Gastrocnemius medialis (tissue), 4 donors: ENCODE results near the gene TNFRSF1A. TPM values are rescaled to one million over a fixed set of nuclear protein-coding genes. Genes with fewer than 3 reads are reported as not detected.

Experiments used
- ATAC-seq, 2 donors: fragments of 150-250 bp; one replicate each; pipeline ENCODE4 v1.9.1; 2016
- DNase-seq, 2 donors: peaks; one replicate each; pipeline ENCODE4 v3.0.0-alpha.2; 2019
- H3K27ac ChIP-seq, 4 donors: fragments of 200-600 bp; sonication (generic); 1 replicate in 1 of 4; 2 replicates in 3 of 4; pipeline ENCODE4 v1.5.1; 2016 to 2018; ENCODE audit warnings: mild to moderate bottlenecking in 2 of 4, moderate library complexity in 1 of 4
- H3K27me3 ChIP-seq, 3 donors: fragments of 200-600 bp; sonication (generic) in 2 of 3; 1 replicate in 1 of 3; 2 replicates in 2 of 3; pipeline versions ENCODE4 v1.5.1 to v1.6.0; 2016 to 2019; ENCODE audit warnings: mild to moderate bottlenecking in 1 of 3, moderate library complexity in 1 of 3
- H3K36me3 ChIP-seq, 2 donors: fragments of 200-600 bp; sonication (generic) in 1 of 2; one replicate each; pipeline ENCODE4 v1.5.1; 2017 to 2018
- H3K4me1 ChIP-seq, 2 donors: fragments of 200-600 bp; sonication (generic) in 1 of 2; one replicate each; pipeline ENCODE4 v1.5.1; 2016 to 2017; ENCODE audit warnings: mild to moderate bottlenecking in 2 of 2
- H3K4me3 ChIP-seq, 4 donors: fragments of 200-600 bp; sonication (generic) in 3 of 4; 1 replicate in 1 of 4; 2 replicates in 3 of 4; pipeline ENCODE4 v1.5.1; 2016 to 2019; ENCODE audit warnings: mild to moderate bottlenecking in 2 of 4
- H3K9me3 ChIP-seq, 3 donors: fragments of 200-600 bp; sonication (generic) in 2 of 3; 1 replicate in 1 of 3; 2 replicates in 2 of 3; pipeline ENCODE4 v1.5.1; 2016 to 2019
- POLR2A ChIP-seq, 2 donors: fragments of 450-650 bp; IDR thresholded peaks; one replicate each; pipeline ENCODE4 v1.6.1; 2017; ENCODE audit warnings: antibody characterized with exemption in 2 of 2, mild to moderate bottlenecking in 2 of 2, moderate library complexity in 2 of 2
- in situ Hi-C, 4 donors: fragments of 200-750 bp; cut with MboI; loops; one replicate each; pipeline versions ENCODE4 v1.15.0 to v1.8.0; 2017; ENCODE audit warnings: low sequenced_read_pairs in 4 of 4
- intact Hi-C: fragments of 100-400 bp; cut with DNase I; formaldehyde crosslinking; loops from one replicate; pipeline ENCODE4 v1.15.1; 2023; ENCODE audit warnings: low total_unique reads
- total RNA-seq, 4 donors: library from RNA; depleted of rRNA; stranded (reverse); fragments of >200 nt; gene quantifications; one replicate each; pipeline versions ENCODE4 v1.1.0 to v1.2.3, GENCODE V29; 2016
- TF ChIP-seq, protein P1 (sequence below), 5 experiments: fragments of 450-650 bp in 3 of 5; fragments of 200-600 bp in 2 of 5; sonication (generic) in 2 of 5; IDR thresholded peaks in 4 of 5; conservative IDR thresholded peaks in 1 of 5; 1 replicate in 4 of 5; 2 replicates in 1 of 5; pipeline ENCODE4 v1.5.1; 2016 to 2019; ENCODE audit warnings: antibody characterized with exemption in 5 of 5, mild to moderate bottlenecking in 3 of 5, moderate library complexity in 3 of 5

The TNFRSF1A gene
- total RNA-seq, 4 donors from 2014 or later, result 103 to 220 (median 193) TPM

DNA sequence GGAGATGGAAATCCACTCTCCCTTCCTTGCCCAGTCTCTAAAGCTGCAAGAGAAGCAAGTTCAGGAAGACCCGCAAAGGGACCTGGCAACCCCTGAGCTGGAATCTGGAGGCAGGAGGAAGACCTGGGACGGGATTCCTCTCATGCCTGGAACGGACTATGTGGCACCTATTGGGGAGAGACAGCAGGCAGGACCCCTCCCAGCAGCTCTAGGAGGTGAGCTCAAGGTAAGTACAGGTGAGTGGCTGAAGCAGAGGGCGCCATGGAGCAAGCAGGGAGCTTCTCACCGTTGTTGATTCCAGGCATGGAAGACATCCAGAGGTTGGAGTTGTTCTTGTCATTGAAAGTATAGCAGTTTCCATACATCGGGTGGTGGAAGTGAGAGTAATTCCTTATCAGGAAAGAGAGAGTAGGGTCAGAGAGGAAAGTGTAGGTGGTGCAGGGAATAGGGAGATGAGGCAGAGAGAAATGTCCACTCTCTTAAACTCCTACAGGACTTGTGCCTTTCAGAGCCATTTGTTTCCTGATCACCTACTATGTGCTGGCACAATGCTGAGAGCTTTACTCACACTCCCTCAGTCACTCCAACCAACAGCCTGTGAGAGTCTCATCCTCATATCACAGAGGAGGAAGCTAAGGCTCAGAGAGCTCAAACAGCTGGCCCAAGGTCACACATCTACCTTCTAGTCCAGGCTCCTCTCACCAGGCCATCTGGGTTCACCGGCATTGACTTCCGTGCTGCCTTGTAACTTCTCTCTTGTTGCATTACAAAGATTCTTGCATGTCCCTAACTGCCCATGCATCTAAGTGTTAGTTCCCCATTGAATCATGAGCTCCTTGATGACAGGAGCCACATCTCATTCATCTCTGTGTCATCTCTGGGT lies 13.9 kb upstream of the TNFRSF1A start:
- in situ Hi-C loops (no loop called here), intact Hi-C loops (loop anchor here (2.0 kb wide), 1 partner anchor 13 kb away; the partner anchor contains the start of gene TNFRSF1A)
- Histone ChIP-seq H3K4me1 (peaks cover 23% of the 10 kb centered on the region in 2 donors), H3K27ac (no peak overlapping the region), H3K4me3 (no peak overlapping the region), H3K27me3 (no peaks in the 10 kb centered on the region), H3K9me3 (no peaks in the 10 kb centered on the region), H3K36me3 (no peaks in the 10 kb centered on the region)
- no peak for TF ChIP-seq POLR2A (IDR thresholded peaks at IDR 0.05)
- TF ChIP-seq, protein P1, sequence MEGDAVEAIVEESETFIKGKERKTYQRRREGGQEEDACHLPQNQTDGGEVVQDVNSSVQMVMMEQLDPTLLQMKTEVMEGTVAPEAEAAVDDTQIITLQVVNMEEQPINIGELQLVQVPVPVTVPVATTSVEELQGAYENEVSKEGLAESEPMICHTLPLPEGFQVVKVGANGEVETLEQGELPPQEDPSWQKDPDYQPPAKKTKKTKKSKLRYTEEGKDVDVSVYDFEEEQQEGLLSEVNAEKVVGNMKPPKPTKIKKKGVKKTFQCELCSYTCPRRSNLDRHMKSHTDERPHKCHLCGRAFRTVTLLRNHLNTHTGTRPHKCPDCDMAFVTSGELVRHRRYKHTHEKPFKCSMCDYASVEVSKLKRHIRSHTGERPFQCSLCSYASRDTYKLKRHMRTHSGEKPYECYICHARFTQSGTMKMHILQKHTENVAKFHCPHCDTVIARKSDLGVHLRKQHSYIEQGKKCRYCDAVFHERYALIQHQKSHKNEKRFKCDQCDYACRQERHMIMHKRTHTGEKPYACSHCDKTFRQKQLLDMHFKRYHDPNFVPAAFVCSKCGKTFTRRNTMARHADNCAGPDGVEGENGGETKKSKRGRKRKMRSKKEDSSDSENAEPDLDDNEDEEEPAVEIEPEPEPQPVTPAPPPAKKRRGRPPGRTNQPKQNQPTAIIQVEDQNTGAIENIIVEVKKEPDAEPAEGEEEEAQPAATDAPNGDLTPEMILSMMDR (IDR thresholded peaks at IDR 0.05 in 4 of 5, conservative IDR thresholded peaks at IDR 0.05 in 1 of 5), result no peak
- ATAC-seq (no peak), DNase-seq (no peak)

DNA sequence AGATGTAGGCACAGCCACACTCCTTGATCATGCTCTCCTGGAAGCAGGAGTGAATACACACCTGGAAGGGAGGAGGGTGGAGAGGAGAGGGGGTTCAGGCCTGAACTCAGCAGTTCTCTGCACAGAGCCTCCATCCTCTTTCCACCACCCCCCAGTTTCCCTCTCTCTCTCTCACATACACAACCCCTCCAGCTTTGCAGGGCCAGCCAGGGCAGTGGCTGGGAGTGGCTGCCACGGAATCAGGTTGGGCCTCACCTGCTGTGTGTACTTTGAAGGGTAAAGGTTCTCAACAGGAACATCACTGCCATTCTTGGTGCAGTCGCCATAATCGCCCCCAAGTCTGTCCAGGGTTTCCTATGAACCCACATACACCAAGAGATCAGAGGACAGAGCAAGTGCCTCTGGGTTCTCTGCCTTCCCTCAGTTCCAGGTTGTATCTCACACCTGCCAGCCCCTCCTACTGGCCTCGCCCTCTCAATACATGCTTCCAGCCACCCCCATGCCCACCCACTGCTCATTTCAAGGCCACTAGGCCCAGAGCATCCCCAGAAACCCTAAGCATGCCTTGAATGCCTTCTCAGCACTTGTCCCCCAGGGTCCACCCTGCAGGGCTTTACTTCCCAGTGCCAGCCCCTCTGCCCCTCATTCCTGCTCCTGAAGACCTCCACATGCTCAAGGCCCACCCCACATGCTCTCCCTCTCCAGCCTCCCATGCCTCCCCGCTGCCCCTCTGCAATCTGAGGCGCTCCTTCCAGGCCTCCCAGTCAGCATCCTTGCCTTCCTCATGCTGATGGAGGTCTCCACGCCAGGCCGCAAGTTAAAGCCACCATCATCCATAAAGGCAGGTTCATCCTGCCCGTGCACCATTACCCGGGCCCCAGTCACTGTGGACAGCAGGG lies 12.9 kb upstream of the TNFRSF1A start:
- Histone ChIP-seq H3K9me3 (no peaks in the 10 kb centered on the region), H3K4me1 (peaks cover 23% of the 10 kb centered on the region in 2 donors), H3K27ac (no peak overlapping the region), H3K36me3 (no peaks in the 10 kb centered on the region), H3K27me3 (no peaks in the 10 kb centered on the region), H3K4me3 (no peak overlapping the region)
- in situ Hi-C loops (no loop called here), intact Hi-C loops (no loop called here)
- no peak for DNase-seq
- no peak for ATAC-seq
- TF ChIP-seq, protein P1 (IDR thresholded peaks at IDR 0.05 in 4 of 5, conservative IDR thresholded peaks at IDR 0.05 in 1 of 5), result no peak
- TF ChIP-seq POLR2A (IDR thresholded peaks at IDR 0.05), result no peak

DNA sequence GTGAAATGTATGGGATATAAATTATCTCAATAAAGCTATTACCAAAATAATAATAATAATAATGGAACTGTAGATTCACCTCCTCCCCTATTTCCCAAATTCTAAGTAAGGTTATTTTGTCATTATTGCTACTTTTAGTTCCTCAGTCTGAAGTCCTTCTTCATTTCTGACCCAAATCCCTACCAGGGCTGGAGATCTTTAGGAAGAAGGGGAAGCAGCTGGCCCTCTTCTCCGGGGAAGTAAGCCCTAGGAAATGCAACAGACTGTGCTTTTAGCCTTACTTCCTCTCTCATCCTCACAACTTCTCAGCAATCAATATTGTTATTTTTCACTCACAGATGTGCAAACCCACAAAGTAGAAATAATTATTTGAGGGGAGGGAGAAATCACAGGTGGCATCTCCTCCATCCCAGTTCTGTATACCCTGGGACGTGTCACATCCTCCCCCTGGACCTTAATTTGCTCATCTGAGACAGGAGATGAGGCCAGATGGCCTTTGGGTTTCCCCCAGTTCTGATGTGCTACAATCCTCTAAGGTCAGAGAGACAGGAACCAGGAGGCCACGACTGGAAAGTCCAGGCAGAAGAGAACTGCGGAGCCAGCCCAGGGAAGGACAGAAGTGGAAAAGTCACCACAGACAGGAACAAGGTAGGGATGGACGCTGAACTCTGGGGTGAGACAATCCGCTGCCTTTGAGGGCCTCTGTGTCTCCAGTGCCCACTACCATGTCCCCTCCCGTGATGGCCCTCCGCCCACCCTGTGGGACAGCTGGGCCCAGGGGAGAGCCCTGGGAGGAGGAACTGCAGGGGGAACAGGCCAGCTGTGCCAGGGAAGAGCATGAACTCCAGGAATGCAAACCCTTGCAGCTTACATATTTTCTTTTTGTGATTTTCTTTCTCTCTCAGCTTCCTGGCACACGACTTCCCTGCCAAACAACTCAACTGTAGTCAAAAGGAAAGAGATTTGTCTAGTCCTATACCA lies 10.6 kb upstream of the TNFRSF1A start:
- H3K4me1 ChIP-seq, result peaks cover 9 to 11% of the 10 kb centered on the region in 2 donors
- DNase-seq (no peak), ATAC-seq (no peak)

More for the DNA sequence above, 10.6 kb upstream of the TNFRSF1A start:
- Histone ChIP-seq H3K4me3 (no peak overlapping the region), H3K27me3 (no peaks in the 10 kb centered on the region), H3K27ac (peak overlapping the region in 3 of 4 donors; percentile 18 to 41 (median 39)), H3K9me3 (no peaks in the 10 kb centered on the region), H3K36me3 (no peaks in the 10 kb centered on the region)
- intact Hi-C loops, result no loop called here
- TF ChIP-seq, protein P1 (IDR thresholded peaks at IDR 0.05 in 4 of 5, conservative IDR thresholded peaks at IDR 0.05 in 1 of 5), result no peak
- no peak for TF ChIP-seq POLR2A (IDR thresholded peaks at IDR 0.05)
- in situ Hi-C loops, result no loop called here
